NCI-H2081 (cell line): Measurements from ENCODE around the gene GRIN2A.

Experiments
- DNase-seq, 2 experiments: peaks; one replicate each; lab custom pipeline; 2025; lab: John Stamatoyannopoulos, UW

GRIN2A gene

GRCh38 chr16:10182222-10183053, at the start of gene GRIN2A:
TSS of gene GRIN2A (minus strand) at chr16:10182428. CDS start at chr16:10180411, 2,017 bp downstream.
- DNase-seq = no peak

GRCh38 chr16:10231563-10231962, 49.3 kb upstream of the GRIN2A start:
- no peak for DNase-seq

- DNase-seq = no peak
Observed at GRCh38 chr16:10228779-10229178, 46.6 kb upstream of the GRIN2A start.

GRCh38 chr16:10226987-10227306, 44.7 kb upstream of the GRIN2A start:
- DNase-seq = no peak

- DNase-seq = no peak
Observed at GRCh38 chr16:10226141-10226986, 44.1 kb upstream of the GRIN2A start.

GRCh38 chr16:10225653-10226052, 43.4 kb upstream of the GRIN2A start:
- no peak for DNase-seq

- DNase-seq = no peak
Observed at GRCh38 chr16:10224850-10225249, 42.6 kb upstream of the GRIN2A start.

- no peak for DNase-seq
Observed at GRCh38 chr16:10220942-10221341, 38.7 kb upstream of the GRIN2A start.

GRCh38 chr16:10219742-10220141, 37.5 kb upstream of the GRIN2A start:
- no peak for DNase-seq

- DNase-seq = no peak
Observed at GRCh38 chr16:10218490-10219206, 36.4 kb upstream of the GRIN2A start.

- no peak for DNase-seq
Observed at GRCh38 chr16:10213748-10214147, 31.5 kb upstream of the GRIN2A start.

- DNase-seq = no peak
Observed at GRCh38 chr16:10210944-10211343, 28.7 kb upstream of the GRIN2A start.

- DNase-seq = no peak
Observed at GRCh38 chr16:10206865-10207264, 24.6 kb upstream of the GRIN2A start.

- DNase-seq = no peak
Observed at GRCh38 chr16:10206215-10206614, 24.0 kb upstream of the GRIN2A start.

GRCh38 chr16:10205688-10206087, 23.5 kb upstream of the GRIN2A start:
- DNase-seq = no peak

GRCh38 chr16:10202649-10203048, 20.4 kb upstream of the GRIN2A start:
- DNase-seq = no peak

GRCh38 chr16:10200637-10201586, 18.7 kb upstream of the GRIN2A start:
- DNase-seq = no peak

GRCh38 chr16:10196999-10197398, 14.8 kb upstream of the GRIN2A start:
- no peak for DNase-seq

GRCh38 chr16:10191096-10191495, 8.9 kb upstream of the GRIN2A start:
- DNase-seq = no peak

- DNase-seq = no peak
Observed at GRCh38 chr16:10189861-10190390, 7.7 kb upstream of the GRIN2A start.

GRCh38 chr16:10188236-10188635, 6.0 kb upstream of the GRIN2A start:
- DNase-seq = no peak
